Measurements from ENCODE around the gene RAB3GAP2. TPM values are rescaled to one million over a fixed set of nuclear protein-coding genes. Genes with fewer than 3 reads are reported as not detected.
A peak's percentile ranks its signal among the peaks of the same experiment; 100 is the strongest.

Gene RAB3GAP2
- total and polyA plus RNA-seq, 8 donors: 34.9 to 43.8 (median 36.2) TPM

- H3K9me3 ChIP-seq: no peaks in the 10 kb centered on the region
- no peak overlapping the region for H3K27ac ChIP-seq
- no peaks in the 10 kb centered on the region for H3K4me1 ChIP-seq
- intact Hi-C loops (cut with DNase I): no loop called here
- no peak for TF ChIP-seq CTCF (IDR thresholded peaks at IDR 0.05)
- H3K4me3 ChIP-seq: no peak overlapping the region
- H3K36me3 ChIP-seq: peaks cover 0 to 59% of the 10 kb centered on the region in 2 donors
- DNase-seq (no peak), ATAC-seq (no peak)
- H3K27me3 ChIP-seq: no peaks in the 10 kb centered on the region
These were observed 142.6 kb downstream of the RAB3GAP2 start for GRCh38 chr1:220129479-220130210.

GRCh38 chr1:220127076-220127475 lies 145.2 kb downstream of the RAB3GAP2 start:
- no peak for ATAC-seq
- TF ChIP-seq CTCF (IDR thresholded peaks at IDR 0.05): no peak
- Histone ChIP-seq H3K4me3 (no peak overlapping the region), H3K27ac (no peak overlapping the region), H3K4me1 (no peaks in the 10 kb centered on the region), H3K9me3 (no peaks in the 10 kb centered on the region), H3K27me3 (no peaks in the 10 kb centered on the region), H3K36me3 (peaks cover 0 to 47% of the 10 kb centered on the region in 2 donors)
- intact Hi-C loops (cut with DNase I): no loop called here
- no peak for DNase-seq

GRCh38 chr1:220124542-220124941 lies 147.7 kb downstream of the RAB3GAP2 start:
- no peak for TF ChIP-seq CTCF (IDR thresholded peaks at IDR 0.05)
- no peak for DNase-seq
- intact Hi-C loops (cut with DNase I): no loop called here
- H3K9me3 ChIP-seq: no peaks in the 10 kb centered on the region
- no peak overlapping the region for H3K4me3 ChIP-seq
- no peak for ATAC-seq
- H3K27me3 ChIP-seq: no peaks in the 10 kb centered on the region
- H3K36me3 ChIP-seq: peaks cover 0 to 43% of the 10 kb centered on the region in 2 donors
- H3K27ac ChIP-seq: no peak overlapping the region
- no peaks in the 10 kb centered on the region for H3K4me1 ChIP-seq

GRCh38 chr1:220123889-220124288 lies 148.4 kb downstream of the RAB3GAP2 start:
- DNase-seq (no peak), ATAC-seq (no peak)
- H3K27ac ChIP-seq: no peak overlapping the region
- H3K9me3 ChIP-seq: no peaks in the 10 kb centered on the region
- H3K4me1 ChIP-seq: no peaks in the 10 kb centered on the region
- peaks cover 0 to 36% of the 10 kb centered on the region in 2 donors for H3K36me3 ChIP-seq
- H3K27me3 ChIP-seq: no peaks in the 10 kb centered on the region
- peak in 1 of 2 donors; percentile 11 for TF ChIP-seq CTCF (IDR thresholded peaks at IDR 0.05)
- H3K4me3 ChIP-seq: no peak overlapping the region
- intact Hi-C loops (cut with DNase I): no loop called here

- Histone ChIP-seq H3K27ac (no peak overlapping the region), H3K27me3 (no peaks in the 10 kb centered on the region), H3K36me3 (peaks cover 0 to 29% of the 10 kb centered on the region in 2 donors), H3K4me3 (no peak overlapping the region), H3K9me3 (no peaks in the 10 kb centered on the region), H3K4me1 (no peaks in the 10 kb centered on the region)
- ATAC-seq (no peak), DNase-seq (no peak)
- TF ChIP-seq CTCF (IDR thresholded peaks at IDR 0.05): no peak
- intact Hi-C loops (cut with DNase I): no loop called here
These were observed 149.2 kb downstream of the RAB3GAP2 start for GRCh38 chr1:220123066-220123465.
